HFFc6 (cell line): ENCODE measurements around the gene HBS1L. TPM values are rescaled to one million over a fixed set of nuclear protein-coding genes. Genes with fewer than 3 reads are reported as not detected.

Experiments used
- DNase-seq: peaks from one replicate; pipeline ENCODE4 v3.0.0-alpha.2; 2018
- H3K27ac Mint-ChIP-seq: 2 replicates; pipeline ENCODE4 v1.8.0; 2020; ENCODE audit warnings: mild to moderate bottlenecking, mixed read lengths
- H3K27me3 Mint-ChIP-seq: 2 replicates; pipeline ENCODE4 v1.8.0; 2021; ENCODE audit warnings: mild to moderate bottlenecking, moderate library complexity, mixed read lengths; ENCODE audit not compliant: insufficient read depth
- H3K36me3 Mint-ChIP-seq: 2 replicates; pipeline ENCODE4 v1.8.0; 2021; ENCODE audit warnings: low read depth, mixed read lengths
- H3K4me1 Mint-ChIP-seq: 2 replicates; pipeline ENCODE4 v1.8.0; 2020; ENCODE audit warnings: low read depth, mixed read lengths
- H3K4me3 Mint-ChIP-seq: 2 replicates; pipeline ENCODE4 v1.8.0; 2020; ENCODE audit warnings: mild to moderate bottlenecking, moderate library complexity, mixed read lengths
- H3K9me3 Mint-ChIP-seq: 2 replicates; pipeline ENCODE4 v1.8.0; 2020; ENCODE audit warnings: mild to moderate bottlenecking, mixed read lengths
- CTCF ChIP-seq: fragments of 200-600 bp; sonication (generic); IDR thresholded peaks from 2 replicates; pipeline ENCODE4 v1.5.0; 2021; ENCODE audit warnings: antibody characterized with exemption, mild to moderate bottlenecking
- total RNA-seq, 6 experiments: library from RNA; stranded (reverse); fragmentation: NEBNext Ultra II Directional; extraction: Animal tissue kit (Norgen Biotek cat#: 25700); gene quantifications; 2 replicates in 1 of 6; 3 replicates in 5 of 6; pipeline ENCODE4 v1.2.3, GENCODE V29; 2021

The HBS1L gene
- total RNA-seq, 6 experiments from 2014 or later = 100 to 123 (median 107) TPM

GRCh38 chr6:135036731-135037420, 17.7 kb downstream of the HBS1L start:
- Mint-ChIP-seq H3K27ac (no peak overlapping the region), H3K27me3 (no peaks in the 10 kb centered on the region; the same call in 1 of the 2 replicates), H3K9me3 (no peaks in the 10 kb centered on the region), H3K4me1 (no peaks in the 10 kb centered on the region), H3K4me3 (no peak overlapping the region), H3K36me3 (peaks cover 15% of the 10 kb centered on the region)
- DNase-seq = no peak
- TF ChIP-seq CTCF = no peak

- Mint-ChIP-seq H3K27ac (no peak overlapping the region), H3K9me3 (no peaks in the 10 kb centered on the region), H3K27me3 (no peaks in the 10 kb centered on the region; the same call in 1 of the 2 replicates), H3K36me3 (peaks cover 19% of the 10 kb centered on the region), H3K4me1 (no peaks in the 10 kb centered on the region), H3K4me3 (no peak overlapping the region)
- no peak for TF ChIP-seq CTCF
- DNase-seq = no peak
These were observed 21.4 kb downstream of the HBS1L start for GRCh38 chr6:135033238-135033637.

- no peaks in the 10 kb centered on the region; the same call in 1 of the 2 replicates for H3K27me3 Mint-ChIP-seq
- H3K4me3 Mint-ChIP-seq = no peak overlapping the region
- H3K27ac Mint-ChIP-seq = no peak overlapping the region
- H3K9me3 Mint-ChIP-seq = no peaks in the 10 kb centered on the region
- H3K36me3 Mint-ChIP-seq = peaks cover 10% of the 10 kb centered on the region
- no peak for TF ChIP-seq CTCF
- DNase-seq = no peak
- H3K4me1 Mint-ChIP-seq = no peaks in the 10 kb centered on the region
These were observed 24.0 kb downstream of the HBS1L start for GRCh38 chr6:135030532-135031178.

- H3K4me3 Mint-ChIP-seq = no peak overlapping the region
These were observed 24.6 kb downstream of the HBS1L start for GRCh38 chr6:135030056-135030473.

GRCh38 chr6:135025775-135026174, 28.8 kb downstream of the HBS1L start:
- Mint-ChIP-seq H3K9me3 (no peaks in the 10 kb centered on the region), H3K27ac (no peak overlapping the region), H3K36me3 (no peaks in the 10 kb centered on the region; the same call in 1 of the 2 replicates)

More at GRCh38 chr6:135030056-135030473, 24.6 kb downstream of the HBS1L start:
- no peaks in the 10 kb centered on the region; the same call in 1 of the 2 replicates for H3K27me3 Mint-ChIP-seq
- H3K36me3 Mint-ChIP-seq = peaks cover 10% of the 10 kb centered on the region
- H3K4me1 Mint-ChIP-seq = no peaks in the 10 kb centered on the region
- no peak overlapping the region for H3K27ac Mint-ChIP-seq
- TF ChIP-seq CTCF = no peak
- DNase-seq = no peak
- no peaks in the 10 kb centered on the region for H3K9me3 Mint-ChIP-seq

More at GRCh38 chr6:135025775-135026174, 28.8 kb downstream of the HBS1L start:
- H3K4me3 Mint-ChIP-seq = no peak overlapping the region
- no peak for TF ChIP-seq CTCF
- H3K27me3 Mint-ChIP-seq = no peaks in the 10 kb centered on the region
- H3K4me1 Mint-ChIP-seq = no peaks in the 10 kb centered on the region
- DNase-seq = no peak
